ENCODE data around the gene LARP4B. TPM values are rescaled to one million over a fixed set of nuclear protein-coding genes. Genes with fewer than 3 reads are reported as not detected.

LARP4B gene
- total RNA-seq, 1 donor from 2014 or later = 114 TPM

GRCh38 chr10:796233-796632 lies 135.3 kb downstream of the LARP4B start:
- TF ChIP-seq, protein P1, sequence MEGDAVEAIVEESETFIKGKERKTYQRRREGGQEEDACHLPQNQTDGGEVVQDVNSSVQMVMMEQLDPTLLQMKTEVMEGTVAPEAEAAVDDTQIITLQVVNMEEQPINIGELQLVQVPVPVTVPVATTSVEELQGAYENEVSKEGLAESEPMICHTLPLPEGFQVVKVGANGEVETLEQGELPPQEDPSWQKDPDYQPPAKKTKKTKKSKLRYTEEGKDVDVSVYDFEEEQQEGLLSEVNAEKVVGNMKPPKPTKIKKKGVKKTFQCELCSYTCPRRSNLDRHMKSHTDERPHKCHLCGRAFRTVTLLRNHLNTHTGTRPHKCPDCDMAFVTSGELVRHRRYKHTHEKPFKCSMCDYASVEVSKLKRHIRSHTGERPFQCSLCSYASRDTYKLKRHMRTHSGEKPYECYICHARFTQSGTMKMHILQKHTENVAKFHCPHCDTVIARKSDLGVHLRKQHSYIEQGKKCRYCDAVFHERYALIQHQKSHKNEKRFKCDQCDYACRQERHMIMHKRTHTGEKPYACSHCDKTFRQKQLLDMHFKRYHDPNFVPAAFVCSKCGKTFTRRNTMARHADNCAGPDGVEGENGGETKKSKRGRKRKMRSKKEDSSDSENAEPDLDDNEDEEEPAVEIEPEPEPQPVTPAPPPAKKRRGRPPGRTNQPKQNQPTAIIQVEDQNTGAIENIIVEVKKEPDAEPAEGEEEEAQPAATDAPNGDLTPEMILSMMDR (IDR thresholded peaks at IDR 0.05; ENCODE audit: unreplicated experiment) = no peak
- peaks cover 38% of the 10 kb centered on the region for H3K9me3 Mint-ChIP-seq (ENCODE audit: low read depth)
- peaks cover 49% of the 10 kb centered on the region for H3K36me3 Mint-ChIP-seq (ENCODE audit: insufficient read depth)
- H3K27me3 Mint-ChIP-seq = no peaks in the 10 kb centered on the region
- no peak overlapping the region for H3K4me3 Mint-ChIP-seq (ENCODE audit: low read depth)
- DNase-seq (ENCODE audit: low spot score, unreplicated experiment) = no peak
- H3K4me1 Mint-ChIP-seq (ENCODE audit: low read depth) = no peaks in the 10 kb centered on the region
- peak overlapping the region; percentile 41 for H3K27ac Mint-ChIP-seq

DNA sequence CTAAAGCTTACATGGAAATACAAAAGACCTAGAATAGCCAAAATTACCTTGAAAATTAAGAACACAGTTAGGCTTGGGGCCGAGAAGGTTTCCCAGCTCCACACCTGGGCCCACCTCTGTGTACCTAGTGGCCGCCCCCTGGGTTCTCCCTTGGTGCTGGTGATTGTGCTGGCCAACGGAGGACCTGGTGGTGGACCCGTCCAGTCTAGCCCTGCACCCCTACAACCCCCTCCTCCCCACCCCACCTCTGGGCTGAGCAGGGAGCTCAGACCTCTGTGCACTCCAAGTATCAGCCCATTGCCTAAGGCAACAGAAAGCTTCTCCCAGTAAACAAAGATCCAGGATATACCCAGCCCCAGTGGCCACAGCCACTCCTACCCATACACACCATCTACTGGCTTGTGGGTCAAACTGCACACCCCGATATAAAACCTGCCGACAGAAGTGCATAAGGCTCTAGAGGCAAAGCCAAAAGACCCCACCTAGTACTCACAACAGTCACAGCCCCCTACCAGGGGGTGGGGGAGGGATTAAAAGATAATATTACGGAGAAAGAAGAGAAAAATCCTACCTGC lies 137.0 kb downstream of the LARP4B start:
- H3K4me3 Mint-ChIP-seq (ENCODE audit: low read depth) = no peak overlapping the region
- H3K36me3 Mint-ChIP-seq (ENCODE audit: insufficient read depth) = peaks cover 38% of the 10 kb centered on the region

DNA sequence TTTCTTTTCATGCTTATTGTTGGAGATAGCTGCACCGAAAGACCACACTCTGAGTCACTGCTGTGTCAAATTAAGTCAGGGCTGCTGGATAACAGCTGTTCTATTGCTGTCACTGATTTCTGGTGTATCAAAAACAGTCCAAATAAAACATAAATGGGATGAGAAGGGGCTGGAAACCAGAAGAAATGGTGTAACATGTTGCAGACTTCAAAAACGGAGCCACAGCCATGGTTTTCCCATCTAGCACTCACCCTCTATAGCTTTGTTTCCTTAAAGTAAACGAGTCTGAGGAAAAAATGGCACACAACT lies 138.8 kb downstream of the LARP4B start:
- Mint-ChIP-seq H3K4me3 (ENCODE audit: low read depth) (no peak overlapping the region), H3K9me3 (ENCODE audit: low read depth) (peaks cover 11% of the 10 kb centered on the region), H3K27ac (no peak overlapping the region), H3K36me3 (ENCODE audit: insufficient read depth) (peaks cover 23% of the 10 kb centered on the region), H3K27me3 (no peaks in the 10 kb centered on the region), H3K4me1 (ENCODE audit: low read depth) (no peaks in the 10 kb centered on the region)
- DNase-seq (ENCODE audit: low spot score, unreplicated experiment) = no peak
- TF ChIP-seq, protein P1 (IDR thresholded peaks at IDR 0.05; ENCODE audit: unreplicated experiment) = no peak

More for the DNA sequence above, 137.0 kb downstream of the LARP4B start:
- Mint-ChIP-seq H3K27me3 (no peaks in the 10 kb centered on the region), H3K4me1 (ENCODE audit: low read depth) (no peaks in the 10 kb centered on the region), H3K9me3 (ENCODE audit: low read depth) (peaks cover 26% of the 10 kb centered on the region), H3K27ac (no peak overlapping the region)
- TF ChIP-seq, protein P1 (IDR thresholded peaks at IDR 0.05; ENCODE audit: unreplicated experiment) = peak; percentile 18
- no peak for DNase-seq (ENCODE audit: low spot score, unreplicated experiment)

DNA sequence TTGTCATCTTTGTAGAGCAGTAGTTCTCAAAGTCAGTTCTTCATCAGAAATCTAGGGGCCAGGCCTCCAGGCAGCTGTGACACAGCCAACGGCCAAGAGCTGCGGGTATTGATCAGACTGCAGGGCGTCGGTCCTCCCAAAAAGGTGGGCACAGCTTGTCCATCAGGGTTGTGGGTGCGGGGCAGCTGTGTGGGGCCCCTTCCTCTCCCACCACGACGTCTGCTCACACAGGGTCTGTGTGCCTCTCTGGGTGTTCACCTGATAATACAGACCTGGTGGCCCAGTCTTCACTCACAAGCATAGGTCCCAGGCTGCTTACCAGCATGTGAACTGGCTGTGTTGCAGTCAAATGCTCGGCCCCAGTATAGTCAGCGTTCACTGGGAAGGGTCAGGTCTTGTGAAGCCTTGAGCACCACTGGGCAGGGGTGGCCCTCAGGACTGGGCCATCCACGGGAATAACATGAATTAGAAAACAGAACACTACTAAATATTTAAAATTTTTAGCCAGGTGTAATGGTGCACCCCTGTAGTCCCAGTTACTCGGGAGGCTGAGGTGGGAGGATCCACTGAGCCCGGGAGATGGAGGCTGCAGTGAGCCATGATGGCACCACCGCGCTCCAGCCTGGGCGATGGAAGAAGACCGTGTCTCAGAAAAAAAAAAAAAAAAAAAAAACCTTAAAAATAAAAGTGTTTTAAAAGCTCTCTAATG lies 139.3 kb downstream of the LARP4B start:
- TF ChIP-seq, protein P1 (IDR thresholded peaks at IDR 0.05; ENCODE audit: unreplicated experiment) = no peak
- no peak for DNase-seq (ENCODE audit: low spot score, unreplicated experiment)
- H3K27me3 Mint-ChIP-seq = no peaks in the 10 kb centered on the region
- H3K36me3 Mint-ChIP-seq (ENCODE audit: insufficient read depth) = peaks cover 18% of the 10 kb centered on the region
- H3K9me3 Mint-ChIP-seq (ENCODE audit: low read depth) = peaks cover 8% of the 10 kb centered on the region
- H3K4me1 Mint-ChIP-seq (ENCODE audit: low read depth) = no peaks in the 10 kb centered on the region
- H3K27ac Mint-ChIP-seq = peak overlapping the region; percentile 83
- H3K4me3 Mint-ChIP-seq (ENCODE audit: low read depth) = no peak overlapping the region

- DNase-seq (ENCODE audit: low spot score, unreplicated experiment) = no peak
- Mint-ChIP-seq H3K27me3 (peaks cover 2% of the 10 kb centered on the region), H3K36me3 (ENCODE audit: insufficient read depth) (peaks cover 16% of the 10 kb centered on the region), H3K4me3 (ENCODE audit: low read depth) (no peak overlapping the region), H3K4me1 (ENCODE audit: low read depth) (no peaks in the 10 kb centered on the region), H3K27ac (peak overlapping the region; percentile 83), H3K9me3 (ENCODE audit: low read depth) (peaks cover 7% of the 10 kb centered on the region)
- TF ChIP-seq, protein P1 (IDR thresholded peaks at IDR 0.05; ENCODE audit: unreplicated experiment) = no peak
Measured at GRCh38 chr10:791639-792038, 139.9 kb downstream of the LARP4B start.
